CD4-positive, alpha-beta T cell (primary cell): ENCODE results near the gene COQ5. TPM values are rescaled to one million over a fixed set of nuclear protein-coding genes. Genes with fewer than 3 reads are reported as not detected.

Experiments used
- ATAC-seq: fragments of 200-7000 bp; cut with Tn5 transposase; one replicate; pipeline ENCODE4 v1.10.0; 2022; ENCODE audit warnings: mild to moderate bottlenecking; ENCODE audit not compliant: poor library complexity
- CTCF ChIA-PET: fragments of 350-600 bp; sonication (Branson Sonifier 250); formaldehyde crosslinking; loops from one replicate; lab custom pipeline; 2021; ENCODE audit warnings: antibody characterized with exemption, inconsistent platforms; lab: Charles Lee
- POLR2A ChIA-PET: fragments of 350-600 bp; sonication (Branson Sonifier 250); formaldehyde crosslinking; loops from one replicate; lab custom pipeline; 2021; ENCODE audit warnings: antibody characterized with exemption, inconsistent platforms; lab: Charles Lee
- DNase-seq, 14 experiments: peaks; one replicate each; pipeline ENCODE4 v3.0.0-alpha.2; 2013 to 2020; ENCODE audit warnings: mixed read lengths in 2 of 14
- H3K27ac ChIP-seq, 2 donors: one replicate each; pipeline versions ENCODE4 v1.5.1 to v1.7.0; 2013; ENCODE audit warnings: low read length in 2 of 2, low read depth in 1 of 2, mild to moderate bottlenecking in 1 of 2
- H3K27me3 ChIP-seq, 2 experiments: 1 replicate in 1 of 2; 2 replicates in 1 of 2; pipeline versions ENCODE4 v1.6.1 to v1.7.0; 2013; ENCODE audit warnings: low read length in 2 of 2, control low read depth in 1 of 2, mild to moderate bottlenecking in 1 of 2, moderate library complexity in 1 of 2; ENCODE audit not compliant: insufficient read depth in 2 of 2, control insufficient read depth in 1 of 2
- H3K36me3 ChIP-seq: one replicate; pipeline ENCODE4 v1.6.1; 2013; ENCODE audit warnings: low read length, control low read depth; ENCODE audit not compliant: insufficient read depth
- H3K4me1 ChIP-seq: one replicate; pipeline ENCODE4 v1.6.1; 2013; ENCODE audit warnings: low read length, control low read depth; ENCODE audit not compliant: insufficient read depth
- H3K4me3 ChIP-seq: one replicate; pipeline ENCODE4 v1.5.1; 2013; ENCODE audit warnings: mild to moderate bottlenecking, low read length, moderate library complexity
- H3K9me3 ChIP-seq, 2 experiments: 1 replicate in 1 of 2; 2 replicates in 1 of 2; pipeline versions ENCODE4 v1.6.1 to v1.7.0; 2013; ENCODE audit warnings: low read length in 2 of 2, mild to moderate bottlenecking in 2 of 2, control low read depth in 1 of 2, moderate library complexity in 1 of 2; ENCODE audit not compliant: control insufficient read depth in 1 of 2, insufficient read depth in 1 of 2
- H3K27ac Mint-ChIP-seq: one replicate; pipeline ENCODE4 v1.8.0; 2020; ENCODE audit warnings: mixed read lengths
- H3K27me3 Mint-ChIP-seq: one replicate; pipeline ENCODE4 v1.8.0; 2021; ENCODE audit warnings: mixed read lengths
- H3K36me3 Mint-ChIP-seq: one replicate; pipeline ENCODE4 v1.8.0; 2021; ENCODE audit warnings: low read depth, mixed read lengths
- H3K4me1 Mint-ChIP-seq: one replicate; pipeline ENCODE4 v1.8.0; 2021; ENCODE audit warnings: low read depth, mixed read lengths
- H3K4me3 Mint-ChIP-seq: one replicate; pipeline ENCODE4 v1.8.0; 2020; ENCODE audit warnings: mild to moderate bottlenecking, mixed read lengths
- H3K9me3 Mint-ChIP-seq: one replicate; pipeline ENCODE4 v1.8.0; 2020; ENCODE audit warnings: mixed read lengths
- CTCF ChIP-seq: fragments of 200-600 bp; IDR thresholded peaks from one replicate; pipeline ENCODE4 v1.8.0; 2022; ENCODE audit warnings: antibody characterized with exemption, mild to moderate bottlenecking
- intact Hi-C, 2 experiments: fragments of 100-400 bp; cut with DNase I in 1 of 2; cut with micrococcal nuclease in 1 of 2; formaldehyde crosslinking; loops; one replicate each; pipeline versions ENCODE4 v1.15.1 to v1.9.0; 2023 to 2025; cut with DNase I, micrococcal nuclease
- total RNA-seq, 174 experiments: library from RNA in 2 of 174; stranded (reverse) in 2 of 174; gene quantifications; one replicate each; pipeline ENCODE4 v1.2.3 and lab custom pipeline; 2021 to 2026

COQ5 gene
- total RNA-seq, 2 experiments from 2014 or later = 6.9 to 7.1 TPM

GRCh38 chr12:120536064-120536791 is 7.3 kb upstream of the COQ5 start:
- H3K27me3 ChIP-seq = no peaks in the 10 kb centered on the region
- H3K4me3 ChIP-seq = peak overlapping the region; percentile 92
- TF ChIP-seq CTCF = no peak
- H3K27me3 Mint-ChIP-seq = no peaks in the 10 kb centered on the region
- H3K36me3 ChIP-seq = peaks cover 12% of the 10 kb centered on the region
- ChIA-PET CTCF (interaction anchor here (1.0 to 1.7 kb wide), 2 partner anchors 39 to 66 kb away, joined by 4 read pairs; partner anchors contain the start of gene SRSF9), POLR2A (interaction anchor here (0.6 to 2.9 kb wide), 10 partner anchors 15 to 354 kb away, joined by 3 to 13 read pairs (median 4); partner anchors contain the start of genes COX6A1, DYNLL1, POP5 and RNU4-2)
- peaks cover 60% of the 10 kb centered on the region for H3K4me1 ChIP-seq
- DNase-seq (peak in 10 of 14 experiments; percentile 9 to 65 (median 21)), ATAC-seq (peak; percentile 28)
- peaks cover 67% of the 10 kb centered on the region for H3K36me3 Mint-ChIP-seq
- H3K9me3 Mint-ChIP-seq = no peaks in the 10 kb centered on the region
- H3K27ac Mint-ChIP-seq = peak overlapping the region; percentile 91
- peak overlapping the region; percentile 91 for H3K4me3 Mint-ChIP-seq
- H3K4me1 Mint-ChIP-seq = peaks cover 68% of the 10 kb centered on the region
- peak overlapping the region; percentile 0 to 22 for H3K27ac ChIP-seq
- intact Hi-C loops = loop anchor here (5.0 kb wide), 2 partner anchors 46 to 151 kb away; partner anchors contain the start of genes MLEC (in 1 of the 2) and POP5 (in 1 of the 2)
- no peaks in the 10 kb centered on the region for H3K9me3 ChIP-seq

- ChIA-PET CTCF (interaction anchor here (1.1 to 1.7 kb wide), 2 partner anchors 65 to 78 kb away, joined by 4 read pairs; partner anchors contain the start of gene SRSF9), POLR2A (interaction anchor here (0.7 to 2.9 kb wide), 11 partner anchors 14 to 521 kb away, joined by 3 to 13 read pairs (median 4); partner anchors contain the start of genes COX6A1, DYNLL1, POP5 and RNU4-1)
- peaks cover 56% of the 10 kb centered on the region for H3K36me3 Mint-ChIP-seq
- peak overlapping the region; percentile 92 for H3K4me3 ChIP-seq
- peaks cover 12% of the 10 kb centered on the region for H3K36me3 ChIP-seq
- no peaks in the 10 kb centered on the region for H3K9me3 Mint-ChIP-seq
- ATAC-seq (peak; percentile 65), DNase-seq (peak; percentile 2 to 78 (median 41))
- TF ChIP-seq CTCF = no peak
- intact Hi-C loops = loop anchor here (1.0 to 5.0 kb wide), 5 partner anchors 38 to 152 kb away; partner anchors contain the start of genes POP5 (in 2 of the 2), COX6A1 (in 1 of the 2), DYNLL1 (in 1 of the 2) and MLEC (in 1 of the 2)
- no peaks in the 10 kb centered on the region for H3K27me3 ChIP-seq
- no peaks in the 10 kb centered on the region for H3K27me3 Mint-ChIP-seq
- H3K27ac Mint-ChIP-seq = peak overlapping the region; percentile 91
- peak overlapping the region; percentile 91 for H3K4me3 Mint-ChIP-seq
- H3K4me1 Mint-ChIP-seq = peaks cover 59% of the 10 kb centered on the region
- peaks cover 52% of the 10 kb centered on the region for H3K4me1 ChIP-seq
- H3K9me3 ChIP-seq = no peaks in the 10 kb centered on the region
- peak overlapping the region; percentile 66 to 89 for H3K27ac ChIP-seq
Measured at GRCh38 chr12:120534703-120535655, 6.0 kb upstream of the COQ5 start.
